K562 (cell line): ENCODE results near the gene XPC. TPM values are rescaled to one million over a fixed set of nuclear protein-coding genes. Genes with fewer than 3 reads are reported as not detected.
A peak's percentile ranks its signal among the peaks of the same experiment; 100 is the strongest.

Source experiments
- BACH1 ChIP-seq: fragments of 200-800 bp; sonication (Bioruptor generic); IDR thresholded peaks from 2 replicates; pipeline ENCODE4 v1.6.1; 2016; ENCODE audit warnings: missing genetic modification characterization, missing compliant biosample characterization
- BCOR ChIP-seq: fragments of 450-650 bp; IDR thresholded peaks from 2 replicates; pipeline ENCODE4 v1.6.1; 2016
- DPF2 ChIP-seq: fragments of 450-650 bp; IDR thresholded peaks from 2 replicates; pipeline ENCODE4 v1.6.1; 2016
- EWSR1 ChIP-seq: fragments of 450-650 bp; IDR thresholded peaks from 2 replicates; pipeline ENCODE4 v1.6.1; 2018; ENCODE audit warnings: borderline replicate concordance, mild to moderate bottlenecking, low read depth, moderate library complexity; ENCODE audit not compliant: partially characterized antibody
- GABPA ChIP-seq: fragments of 200-800 bp; sonication (Bioruptor generic); conservative IDR thresholded peaks from 2 replicates; pipeline ENCODE4 v1.6.1; 2016; ENCODE audit warnings: low read depth, missing genetic modification characterization, missing compliant biosample characterization
- JUND ChIP-seq, 2 experiments: IDR thresholded peaks; 2 replicates in 1 of 2; 3 replicates in 1 of 2; pipeline ENCODE4 v1.6.1; 2011; ENCODE audit warnings: borderline replicate concordance in 2 of 2, low read depth in 2 of 2, low read length in 2 of 2, improper control_type of control experiment in 1 of 2, missing biosample characterization in 1 of 2, missing genetic modification characterization in 1 of 2, missing genetic modification reagents in 1 of 2
- KAT8 ChIP-seq: fragments of 450-650 bp; IDR thresholded peaks from 2 replicates; pipeline ENCODE4 v1.6.1; 2016; ENCODE audit warnings: low read depth, mild to moderate bottlenecking
- KLF6 ChIP-seq: fragments of 250-450 bp; sonication (Bioruptor Pico); IDR thresholded peaks from 2 replicates; pipeline ENCODE4 v1.4.0; 2020; ENCODE audit warnings: mild to moderate bottlenecking, moderate library complexity, borderline replicate concordance
- LCOR ChIP-seq: sonication (generic); formaldehyde crosslinking; IDR thresholded peaks from 2 replicates; pipeline ENCODE4 v1.8.0; 2022; ENCODE audit warnings: mild to moderate bottlenecking, missing genetic modification reagents
- MECOM ChIP-seq: fragments of 250-450 bp; sonication (Bioruptor Pico); IDR thresholded peaks from 2 replicates; pipeline ENCODE4 v1.8.0; 2022; ENCODE audit warnings: inconsistent platforms
- MIER1 ChIP-seq: fragments of 450-650 bp; IDR thresholded peaks from 2 replicates; pipeline ENCODE4 v1.6.1; 2016; ENCODE audit warnings: antibody characterized with exemption, mild to moderate bottlenecking, low read depth
- NR0B1 ChIP-seq: fragments of 450-650 bp; IDR thresholded peaks from one replicate; pipeline ENCODE4 v1.6.1; 2018; ENCODE audit warnings: mild to moderate bottlenecking, moderate library complexity; ENCODE audit not compliant: partially characterized antibody
- NR4A1 ChIP-seq, 2 experiments: fragments of 250-450 bp in 1 of 2; fragments of 450-650 bp in 1 of 2; sonication (Bioruptor Pico) in 1 of 2; IDR thresholded peaks; 2 replicates each; pipeline versions ENCODE4 v1.4.0 to v1.6.1; 2016 to 2020; ENCODE audit warnings: mild to moderate bottlenecking in 2 of 2, missing compliant biosample characterization in 1 of 2, missing genetic modification characterization in 1 of 2, moderate library complexity in 1 of 2
- NUFIP1 ChIP-seq: fragments of 450-650 bp; IDR thresholded peaks from 2 replicates; pipeline ENCODE4 v1.6.1; 2018; ENCODE audit not compliant: partially characterized antibody
- PHTF2 ChIP-seq: fragments of 250-450 bp; sonication (Bioruptor Pico); IDR thresholded peaks from 2 replicates; pipeline ENCODE4 v1.5.0; 2021; ENCODE audit warnings: mild to moderate bottlenecking
- POLR2A ChIP-seq: fragments of 450-650 bp; conservative IDR thresholded peaks from 2 replicates; pipeline ENCODE4 v1.6.1; 2016
- PTTG1 ChIP-seq: fragments of 450-650 bp; IDR thresholded peaks from 2 replicates; pipeline ENCODE4 v1.6.1; 2016; ENCODE audit warnings: low read depth, mild to moderate bottlenecking, missing genetic modification characterization, missing compliant biosample characterization
- TBL1XR1 ChIP-seq, 2 experiments: IDR thresholded peaks; 2 replicates each; pipeline ENCODE4 v1.6.1; 2012; ENCODE audit warnings: improper control_type of control experiment in 2 of 2, low read length in 2 of 2, mild to moderate bottlenecking in 1 of 2
- TCFL5 ChIP-seq: fragments of 250-450 bp; sonication (Bioruptor Pico); conservative IDR thresholded peaks from 2 replicates; pipeline ENCODE4 v1.6.1; 2021; ENCODE audit warnings: mild to moderate bottlenecking, moderate library complexity, matching md5 sums
- XRCC5 ChIP-seq: fragments of 200-400 bp; formaldehyde crosslinking; IDR thresholded peaks from 2 replicates; pipeline ENCODE4 v1.6.1; 2017; ENCODE audit warnings: low read depth, mild to moderate bottlenecking, low read length
- ZKSCAN1 ChIP-seq: fragments of 150-350 bp; IDR thresholded peaks from 2 replicates; pipeline ENCODE4 v1.6.1; 2016; ENCODE audit warnings: low read depth, low read length
- ZNF184 ChIP-seq: sonication (generic); formaldehyde crosslinking; IDR thresholded peaks from 2 replicates; pipeline ENCODE4 v1.5.0; 2020; ENCODE audit warnings: missing genetic modification reagents
- ZNF24 ChIP-seq: fragments of 450-650 bp; IDR thresholded peaks from 2 replicates; pipeline ENCODE4 v1.6.1; 2016
- ZNF699 ChIP-seq: fragments of 250-450 bp; sonication (Bioruptor Pico); IDR thresholded peaks from 2 replicates; pipeline ENCODE4 v1.8.0; 2021; ENCODE audit warnings: mild to moderate bottlenecking, moderate library complexity; ENCODE audit not compliant: insufficient replicate concordance
- ZNF766 ChIP-seq: fragments of 200-800 bp; sonication (Bioruptor generic); conservative IDR thresholded peaks from 2 replicates; pipeline ENCODE4 v1.6.1; 2016; ENCODE audit warnings: missing genetic modification characterization, missing compliant biosample characterization
- polyA plus RNA-seq, 8 experiments: library from polyadenylated mRNA; depleted of rRNA in 4 of 8; stranded (reverse) in 5 of 8; unstranded in 3 of 8; fragments of >200 nt; fragmentation: Nextera tagmentation in 2 of 8; fragmentation: Illumina TruSeq in 1 of 8; extraction: Ambion mirVana in 2 of 8; extraction: Trizol in 1 of 8; gene quantifications; 2 replicates each; pipeline versions ENCODE4 v1.2.1 to v1.2.3, GENCODE V29; 2011 to 2014; ENCODE audit warnings: inconsistent platforms in 1 of 8, missing spikeins in 1 of 8
- total RNA-seq, 7 experiments: library from RNA; depleted of rRNA in 6 of 7; stranded (reverse); fragments of >200 nt in 6 of 7; fragmentation: Illumina TruSeq in 2 of 7; extraction: Trizol in 2 of 7; gene quantifications; 2 replicates each; pipeline versions ENCODE4 v1.2.1 to v1.2.3, GENCODE V29; 2011 to 2021; ENCODE audit warnings: low replicate concordance in 1 of 7
- TF ChIP-seq, protein P1 (sequence below), 2 experiments: fragments of 450-650 bp; IDR thresholded peaks; 2 replicates each; pipeline ENCODE4 v1.6.1; 2016

The XPC gene
- total and polyA plus RNA-seq, 9 of the 15 experiments (the other 6 are each of a cell fraction or from before 2014, with no cell fraction given) = 3.8 to 54.7 (median 41.3) TPM

DNA sequence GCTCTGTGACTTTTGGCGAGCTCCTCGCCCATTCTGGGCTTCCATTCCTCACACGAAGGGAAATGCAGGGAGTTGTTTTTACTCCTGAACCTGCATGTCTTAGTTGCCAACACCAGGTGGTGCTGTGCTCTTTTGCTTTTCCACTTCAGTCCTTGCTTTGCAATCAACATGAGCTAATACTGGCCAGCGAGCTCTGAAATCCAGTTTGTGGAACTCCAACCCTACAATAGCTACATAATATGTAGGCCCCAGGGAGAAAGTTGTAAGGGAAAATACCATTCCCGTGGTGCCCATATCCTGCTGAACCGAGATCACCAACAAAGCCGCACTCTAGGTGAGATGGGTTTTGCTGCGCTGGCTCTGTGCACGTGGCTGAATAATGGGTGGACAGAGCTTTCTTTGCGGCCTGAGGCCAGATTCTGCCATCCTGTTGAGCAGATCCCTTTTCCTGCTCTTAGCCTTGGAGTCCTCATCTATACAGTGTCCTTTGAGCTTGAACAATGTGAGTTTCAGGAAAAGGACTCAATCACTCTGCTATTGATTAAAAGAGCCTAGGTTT lies 25.2 kb upstream of the XPC start (continued):
- no peak for TF ChIP-seq NR0B1
- no peak for TF ChIP-seq EWSR1
- peak; percentile 70; the same call in 1 of the 2 replicates for TF ChIP-seq KLF6 (CRISPR knock-in tag)
- no peak for TF ChIP-seq KAT8
- TF ChIP-seq XRCC5 = peak; percentile 89; the same call in 1 of the 2 replicates
- TF ChIP-seq TBL1XR1 (IDR thresholded peaks at IDR 0.05; ENCODE audit: low read length in 2 of 2) = 0 out of 4 replicates have a peak, but pooled peaks of 1 of the 2 experiments have one; percentile 6
- 0 out of 2 replicates have a peak, but pooled peaks have one; percentile 68 for TF ChIP-seq BACH1
- TF ChIP-seq JUND (IDR thresholded peaks at IDR 0.05; ENCODE audit: borderline replicate concordance, low read depth, low read length) = peak; percentile 69; the same call in 1 of the 2 replicates
- TF ChIP-seq JUND (tag; IDR thresholded peaks at IDR 0.05; ENCODE audit: borderline replicate concordance, low read depth, low read length) = peak; percentile 78; the same call in 1 of the 3 replicates
- TF ChIP-seq TCFL5 (CRISPR knock-in tag) = no peak
- TF ChIP-seq POLR2A = no peak
- TF ChIP-seq MIER1 = no peak
- TF ChIP-seq ZNF699 (CRISPR knock-in tag) = no peak
- peak; percentile 70; the same call in 1 of the 2 replicates for TF ChIP-seq NR4A1 (CRISPR knock-in tag; IDR thresholded peaks at IDR 0.05)
- TF ChIP-seq NR4A1 (tag; IDR thresholded peaks at IDR 0.05) = peak; percentile 80; the same call in 1 of the 2 replicates
- TF ChIP-seq GABPA = no peak
- peak; percentile 23; the same call in 1 of the 2 replicates for TF ChIP-seq PTTG1
- peak; percentile 65; the same call in 1 of the 2 replicates for TF ChIP-seq MECOM (CRISPR knock-in tag)
- peak; percentile 87 for TF ChIP-seq ZNF766
- no peak; the same call in 1 of the 2 replicates for TF ChIP-seq BCOR
- TF ChIP-seq, protein P1, sequence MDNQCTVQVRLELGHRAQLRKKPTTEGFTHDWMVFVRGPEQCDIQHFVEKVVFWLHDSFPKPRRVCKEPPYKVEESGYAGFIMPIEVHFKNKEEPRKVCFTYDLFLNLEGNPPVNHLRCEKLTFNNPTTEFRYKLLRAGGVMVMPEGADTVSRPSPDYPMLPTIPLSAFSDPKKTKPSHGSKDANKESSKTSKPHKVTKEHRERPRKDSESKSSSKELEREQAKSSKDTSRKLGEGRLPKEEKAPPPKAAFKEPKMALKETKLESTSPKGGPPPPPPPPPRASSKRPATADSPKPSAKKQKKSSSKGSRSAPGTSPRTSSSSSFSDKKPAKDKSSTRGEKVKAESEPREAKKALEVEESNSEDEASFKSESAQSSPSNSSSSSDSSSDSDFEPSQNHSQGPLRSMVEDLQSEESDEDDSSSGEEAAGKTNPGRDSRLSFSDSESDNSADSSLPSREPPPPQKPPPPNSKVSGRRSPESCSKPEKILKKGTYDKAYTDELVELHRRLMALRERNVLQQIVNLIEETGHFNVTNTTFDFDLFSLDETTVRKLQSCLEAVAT (IDR thresholded peaks at IDR 0.05) = peak in 1 of 2 experiments; percentile 53; a peak in 1 of 4 replicates
- no peak for TF ChIP-seq PHTF2 (CRISPR knock-in tag)
- no peak for TF ChIP-seq LCOR (CRISPR knock-in tag)
- TF ChIP-seq ZKSCAN1 = peak; percentile 35; the same call in 1 of the 2 replicates
- TF ChIP-seq DPF2 = peak; percentile 46; the same call in 1 of the 2 replicates
- peak; percentile 38; the same call in 1 of the 2 replicates for TF ChIP-seq ZNF24
- TF ChIP-seq ZNF184 (CRISPR knock-in tag) = no peak
- TF ChIP-seq NUFIP1 = peak; percentile 33
